Neuronal stem cell (in vitro differentiated cells): Measurements from ENCODE around the gene RND1.
A peak's percentile ranks its signal among the peaks of the same experiment; 100 is the strongest.
"Not testable (repeated sequence)": the region's sequence is repeated elsewhere in the genome, so short reads cannot be mapped to it uniquely, and the experiment has no call there.

Source experiments
- DNase-seq: peaks from one replicate; pipeline ENCODE4 v3.0.0-alpha.2; 2013; ENCODE audit warnings: low spot score
- H2AFZ ChIP-seq: one replicate; pipeline ENCODE4 v1.6.1; 2013; ENCODE audit warnings: mild to moderate bottlenecking, low read length, inconsistent platforms
- H2AK5ac ChIP-seq: 2 replicates; pipeline ENCODE4 v1.6.1; 2013; ENCODE audit warnings: low read depth, mild to moderate bottlenecking, inconsistent platforms, low read length, moderate library complexity, mixed read lengths
- H2BK120ac ChIP-seq: 2 replicates; pipeline ENCODE4 v1.6.1; 2013; ENCODE audit warnings: low read depth, mild to moderate bottlenecking, inconsistent platforms, low read length, moderate library complexity, mixed read lengths
- H2BK12ac ChIP-seq: one replicate; pipeline ENCODE4 v1.6.1; 2013; ENCODE audit warnings: low read length, inconsistent platforms
- H2BK15ac ChIP-seq: 2 replicates; pipeline ENCODE4 v1.6.1; 2013; ENCODE audit warnings: mild to moderate bottlenecking, low read length, inconsistent platforms, mixed read lengths
- H2BK5ac ChIP-seq: one replicate; pipeline ENCODE4 v1.6.1; 2013; ENCODE audit warnings: inconsistent platforms, mild to moderate bottlenecking, low read length, moderate library complexity
- H3K14ac ChIP-seq: one replicate; pipeline ENCODE4 v1.6.1; 2013; ENCODE audit warnings: low read length, inconsistent platforms
- H3K18ac ChIP-seq: 2 replicates; pipeline ENCODE4 v1.6.1; 2013; ENCODE audit warnings: low read length, inconsistent platforms
- H3K23ac ChIP-seq: 2 replicates; pipeline ENCODE4 v1.6.1; 2013; ENCODE audit warnings: low read depth, mild to moderate bottlenecking, mixed read lengths, low read length, inconsistent platforms; ENCODE audit not compliant: poor library complexity
- H3K27ac ChIP-seq: replicated peaks from 3 replicates; pipeline ENCODE4 v1.5.1; 2013; ENCODE audit warnings: low read length, inconsistent platforms
- H3K27me3 ChIP-seq, 3 experiments: 2 replicates each; pipeline ENCODE4 v1.6.1; 2013; ENCODE audit warnings: low read length in 3 of 3, mild to moderate bottlenecking in 2 of 3, inconsistent platforms in 1 of 3, low read depth in 1 of 3, mixed read lengths in 1 of 3, moderate library complexity in 1 of 3; ENCODE audit not compliant: control insufficient read depth in 3 of 3, insufficient read depth in 3 of 3
- H3K36me3 ChIP-seq, 2 donors: replicated peaks in 1 of 2; 2 replicates each; pipeline ENCODE4 v1.6.1; 2013; ENCODE audit warnings: low read length in 2 of 2; ENCODE audit not compliant: control insufficient read depth in 2 of 2, insufficient read depth in 2 of 2
- H3K4ac ChIP-seq: 2 replicates; pipeline ENCODE4 v1.6.1; 2013; ENCODE audit warnings: inconsistent platforms, mild to moderate bottlenecking, low read length, moderate library complexity
- H3K4me1 ChIP-seq, 2 donors: 1 replicate in 1 of 2; 2 replicates in 1 of 2; pipeline ENCODE4 v1.6.1; 2013; ENCODE audit warnings: low read length in 2 of 2, low read depth in 1 of 2; ENCODE audit not compliant: control insufficient read depth in 2 of 2, insufficient read depth in 1 of 2
- H3K4me2 ChIP-seq: one replicate; pipeline ENCODE4 v1.6.1; 2013; ENCODE audit warnings: mild to moderate bottlenecking, low read length, inconsistent platforms; ENCODE audit not compliant: insufficient read depth, poor library complexity, severe bottlenecking
- H3K4me3 ChIP-seq, 2 donors: 2 replicates each; pipeline ENCODE4 v1.5.1; 2013; ENCODE audit warnings: low read length in 2 of 2, mild to moderate bottlenecking in 2 of 2, inconsistent platforms in 1 of 2, moderate library complexity in 1 of 2
- H3K79me1 ChIP-seq: one replicate; pipeline ENCODE4 v1.6.1; 2013; ENCODE audit warnings: low read depth, mild to moderate bottlenecking, inconsistent platforms, low read length, moderate library complexity
- H3K9ac ChIP-seq: one replicate; pipeline ENCODE4 v1.6.1; 2013; ENCODE audit warnings: mild to moderate bottlenecking, low read depth, low read length, inconsistent platforms; ENCODE audit not compliant: poor library complexity
- H3K9me3 ChIP-seq, 2 donors: replicated peaks in 1 of 2; 2 replicates each; pipeline versions ENCODE3 to v1.6.1; 2013; ENCODE audit warnings: low read length in 2 of 2, mild to moderate bottlenecking in 2 of 2, inconsistent platforms in 1 of 2, low read depth in 1 of 2, mixed read lengths in 1 of 2, moderate library complexity in 1 of 2; ENCODE audit not compliant: control insufficient read depth in 2 of 2, insufficient read depth in 1 of 2
- H4K8ac ChIP-seq: one replicate; pipeline ENCODE4 v1.6.1; 2013; ENCODE audit warnings: low read depth, mild to moderate bottlenecking, inconsistent platforms, low read length, moderate library complexity
- H4K91ac ChIP-seq: one replicate; pipeline ENCODE4 v1.6.1; 2013; ENCODE audit warnings: low read length, low read depth, mild to moderate bottlenecking, inconsistent platforms; ENCODE audit not compliant: poor library complexity
- WGBS, 2 donors: extraction: QIAGEN DNeasy Blood & Tissue Kit; methylation state at CpG; one replicate each; pipeline ENCODE4 v1.1.7; 2013; ENCODE audit warnings: missing lambda C conversion rate in 2 of 2, mixed read lengths in 1 of 2; ENCODE audit not compliant: insufficient read length in 2 of 2, insufficient replicate concordance in 1 of 2; ENCODE audit errors: extremely low coverage in 2 of 2; 5-methylcytosine and 5-hydroxymethylcytosine counted together

Gene RND1

DNA sequence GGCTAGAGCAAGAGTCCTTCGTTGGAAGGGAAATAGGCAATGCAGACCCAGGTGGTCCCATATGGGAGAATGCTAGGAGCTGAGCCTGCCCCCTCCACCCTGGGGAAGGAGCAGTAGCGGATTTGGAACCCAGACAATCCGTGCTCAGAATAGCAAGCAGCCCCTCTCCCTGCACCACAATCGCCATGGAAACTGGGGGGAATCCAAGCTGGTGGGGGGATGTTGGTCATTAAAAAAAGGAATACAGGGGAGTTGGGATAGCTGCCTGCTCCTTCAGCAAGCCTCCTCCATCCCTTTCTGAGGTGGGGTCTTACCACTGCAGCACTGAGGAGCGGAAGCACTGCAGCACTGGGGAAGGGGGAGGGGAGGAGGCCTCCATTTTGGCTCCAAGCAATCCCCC, 2.9 kb downstream of the RND1 start:
- peaks cover 0 to 7% (median 0%) of the 10 kb centered on the region in 3 experiments for H3K27me3 ChIP-seq
- H3K27ac ChIP-seq: peak overlapping the region; percentile 11
- H3K9ac ChIP-seq: no peak overlapping the region
- no peak overlapping the region for H3K14ac ChIP-seq
- no peak overlapping the region for H2BK120ac ChIP-seq
- peak overlapping the region; percentile 16 for H2BK5ac ChIP-seq
- no peaks in the 10 kb centered on the region for H3K79me1 ChIP-seq
- no peak overlapping the region for H2BK12ac ChIP-seq
- WGBS, 2 donors: no CpG with 5 or more reads among the region's 5 CpGs
- peak overlapping the region; percentile 40 for H3K4me2 ChIP-seq
- H3K4me3 ChIP-seq: peak overlapping the region in 1 of 2 donors; percentile 3
- peaks cover 11 to 21% of the 10 kb centered on the region in 2 donors for H3K36me3 ChIP-seq
- H3K9me3 ChIP-seq: no peaks in the 10 kb centered on the region
- no peak overlapping the region for H2AK5ac ChIP-seq
- H3K4me1 ChIP-seq: peaks cover 24 to 32% of the 10 kb centered on the region in 2 donors
- DNase-seq: no peak
- H2BK15ac ChIP-seq: peak overlapping the region; percentile 3
- no peak overlapping the region for H3K4ac ChIP-seq
- peak overlapping the region; percentile 37 for H3K18ac ChIP-seq
- no peak overlapping the region for H3K23ac ChIP-seq
- H4K91ac ChIP-seq: no peak overlapping the region
- no peak overlapping the region for H4K8ac ChIP-seq
- peak overlapping the region; percentile 45 for H2AFZ ChIP-seq

DNA sequence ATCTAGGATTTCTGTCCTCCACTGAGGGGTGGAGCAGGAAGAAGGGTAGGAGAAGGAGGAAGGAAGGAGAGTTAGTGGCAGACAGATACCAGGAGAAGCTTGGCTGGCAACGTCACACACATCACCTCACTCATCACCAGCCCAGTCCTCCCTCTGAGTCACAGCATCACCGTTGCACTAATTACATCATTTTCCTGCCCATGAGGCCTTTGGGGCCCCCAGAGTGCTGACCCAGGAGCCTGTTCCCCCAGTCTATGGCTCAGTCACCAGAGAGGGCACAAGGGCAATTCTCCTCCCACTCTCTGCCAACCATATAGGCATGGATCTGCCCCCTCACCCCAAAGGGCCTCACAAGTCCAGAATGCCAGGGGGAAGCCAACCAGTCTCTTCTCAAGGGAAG, 4.6 kb downstream of the RND1 start:
- H3K4me3 ChIP-seq: no peak overlapping the region
- peaks cover 24 to 31% of the 10 kb centered on the region in 2 donors for H3K4me1 ChIP-seq
- H3K4ac ChIP-seq: no peak overlapping the region
- H2AFZ ChIP-seq: no peak overlapping the region
- H3K27ac ChIP-seq: no peak overlapping the region
- no peak overlapping the region for H4K8ac ChIP-seq
- no peak overlapping the region for H2AK5ac ChIP-seq
- H3K36me3 ChIP-seq: peaks cover 11 to 27% of the 10 kb centered on the region in 2 donors
- no CpG with 5 or more reads among the region's 2 CpGs for WGBS, 2 donors
- H3K23ac ChIP-seq: no peak overlapping the region
- H3K27me3 ChIP-seq: peaks cover 0 to 7% (median 0%) of the 10 kb centered on the region in 3 experiments
- no peak overlapping the region for H2BK15ac ChIP-seq
- no peak overlapping the region for H3K4me2 ChIP-seq
- H3K79me1 ChIP-seq: no peaks in the 10 kb centered on the region
- no peak overlapping the region for H3K18ac ChIP-seq
- no peaks in the 10 kb centered on the region for H3K9me3 ChIP-seq
- no peak for DNase-seq
- H2BK5ac ChIP-seq: peak overlapping the region; percentile 43
- no peak overlapping the region for H2BK12ac ChIP-seq
- no peak overlapping the region for H2BK120ac ChIP-seq
- no peak overlapping the region for H3K14ac ChIP-seq
- H4K91ac ChIP-seq: no peak overlapping the region
- H3K9ac ChIP-seq: peak overlapping the region; percentile 63

DNA sequence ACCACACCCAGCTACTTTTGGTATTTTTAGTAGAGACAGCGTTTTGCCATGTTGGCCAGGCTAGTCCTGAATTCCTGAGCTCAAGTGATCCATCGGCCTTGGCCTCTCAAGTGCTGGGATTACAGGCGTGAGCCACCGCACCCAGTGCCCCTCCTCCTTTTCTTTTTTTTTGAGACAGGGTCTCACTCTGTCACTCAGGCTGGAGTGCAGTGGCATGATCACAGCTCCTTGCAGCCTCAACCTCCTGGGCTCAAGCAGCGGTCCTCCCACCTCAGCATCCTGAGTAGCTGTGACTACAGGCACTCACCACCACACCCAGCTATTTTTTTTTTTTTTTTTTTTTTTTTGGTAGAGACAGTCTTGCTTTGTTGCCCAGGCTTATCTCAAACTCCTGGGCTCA, 5.4 kb downstream of the RND1 start:
- H3K4ac ChIP-seq, H3K4me3 ChIP-seq, H4K8ac ChIP-seq, H3K23ac ChIP-seq, H2BK12ac ChIP-seq, DNase-seq, H3K14ac ChIP-seq, H2BK120ac ChIP-seq, H3K9me3 ChIP-seq, H3K27me3 ChIP-seq, H3K79me1 ChIP-seq, H2BK15ac ChIP-seq, H3K27ac ChIP-seq, H3K18ac ChIP-seq, H2AK5ac ChIP-seq, H4K91ac ChIP-seq, H2AFZ ChIP-seq, H2BK5ac ChIP-seq, H3K9ac ChIP-seq, H3K4me2 ChIP-seq: not testable (repeated sequence)
- WGBS, 2 donors: no CpG with 5 or more reads among the region's 5 CpGs
- Histone ChIP-seq H3K36me3 (peaks cover 11 to 27% of the 10 kb centered on the region in 2 donors), H3K4me1 (peaks cover 22 to 28% of the 10 kb centered on the region in 2 donors)

DNA sequence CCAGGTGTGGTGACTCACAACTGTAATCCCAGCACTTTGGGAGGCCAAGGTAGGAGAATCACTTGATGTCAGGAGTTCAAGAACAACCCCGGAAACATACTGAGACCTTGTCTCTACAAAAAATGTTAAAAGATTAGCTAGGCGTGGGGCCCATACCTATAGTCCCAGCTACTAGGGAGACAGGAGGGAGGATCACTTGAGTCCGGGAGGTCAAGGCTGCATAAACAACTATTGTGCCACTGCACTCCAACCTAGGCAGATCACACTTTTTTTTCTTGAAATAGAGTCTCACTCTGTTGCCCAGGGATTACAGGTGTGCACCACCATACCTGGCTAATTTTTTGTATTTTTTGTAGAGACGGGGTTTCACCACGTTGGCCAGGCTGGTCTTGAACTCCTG, 6.1 kb downstream of the RND1 start:
- Histone ChIP-seq H3K9me3 (no peaks in the 10 kb centered on the region), H3K36me3 (peaks cover 11 to 27% of the 10 kb centered on the region in 2 donors), H3K27ac (no peak overlapping the region), H3K4ac (no peak overlapping the region), H2BK120ac (no peak overlapping the region), H3K14ac (no peak overlapping the region), H2BK5ac (no peak overlapping the region), H3K4me1 (peaks cover 16 to 24% of the 10 kb centered on the region in 2 donors), H3K4me2 (no peak overlapping the region), H3K27me3 (peaks cover 0 to under 1% (median 0%) of the 10 kb centered on the region in 3 experiments), H3K18ac (no peak overlapping the region), H2AK5ac (no peak overlapping the region), H3K4me3 (no peak overlapping the region), H4K8ac (no peak overlapping the region), H3K79me1 (no peaks in the 10 kb centered on the region), H2AFZ (no peak overlapping the region), H3K23ac (no peak overlapping the region), H4K91ac (no peak overlapping the region), H2BK12ac (no peak overlapping the region), H2BK15ac (no peak overlapping the region), H3K9ac (no peak overlapping the region)
- no peak for DNase-seq
- no CpG with 5 or more reads among the region's 5 CpGs for WGBS, 2 donors
